Measurements from ENCODE around the gene FHIT.

Gene FHIT

DNA sequence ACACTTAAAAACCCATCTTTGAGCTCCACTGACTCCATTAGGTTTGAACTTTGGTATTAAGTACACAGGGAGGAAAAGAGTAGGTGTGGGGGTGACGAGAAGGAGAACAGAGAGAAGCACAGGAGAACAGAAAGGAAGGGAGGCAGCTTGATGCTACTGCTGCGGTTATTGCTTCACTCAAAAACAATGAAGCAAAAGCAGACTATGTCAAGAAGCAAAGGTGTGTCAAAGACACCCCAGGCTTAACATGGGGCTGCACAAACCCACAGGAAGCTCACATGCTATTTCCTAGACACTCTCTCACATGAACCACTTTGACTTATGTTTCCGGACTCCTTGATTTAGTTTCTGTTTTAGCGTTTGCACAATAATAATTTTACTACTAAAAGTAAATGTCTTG lies 1240.5 kb downstream of the FHIT start:
- no peak for DNase-seq

DNA sequence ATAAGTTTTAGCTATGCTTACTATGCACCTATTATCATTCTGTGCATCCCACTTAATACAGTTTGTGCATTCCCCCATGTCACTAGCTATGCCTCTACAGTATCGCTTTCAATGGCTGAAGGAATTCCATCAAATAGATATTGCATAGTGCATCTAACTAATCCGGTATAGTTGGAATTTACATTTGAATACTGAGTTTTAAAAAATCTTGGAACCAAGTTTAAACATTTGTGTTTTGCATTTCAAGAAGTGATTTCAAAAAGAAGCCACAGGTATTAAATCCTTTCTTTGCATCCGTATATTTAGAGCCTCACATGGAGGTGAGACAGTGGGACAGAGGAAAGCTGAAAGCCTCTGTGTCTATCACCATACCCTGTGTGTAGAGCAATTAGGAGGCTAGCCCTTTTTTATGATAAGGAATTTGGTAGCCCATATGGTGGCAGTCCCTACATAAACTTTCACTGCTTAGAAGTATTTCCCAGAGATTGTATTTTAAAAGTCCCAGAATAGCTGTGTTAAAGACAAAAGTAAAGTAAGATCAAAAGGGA lies 1241.2 kb downstream of the FHIT start:
- DNase-seq = no peak

- DNase-seq = no peak
Observed at GRCh38 chr3:60001369-60001768, 1249.9 kb downstream of the FHIT start.

- no peak for DNase-seq
Observed at GRCh38 chr3:60000311-60001105, 1250.7 kb downstream of the FHIT start.

DNA sequence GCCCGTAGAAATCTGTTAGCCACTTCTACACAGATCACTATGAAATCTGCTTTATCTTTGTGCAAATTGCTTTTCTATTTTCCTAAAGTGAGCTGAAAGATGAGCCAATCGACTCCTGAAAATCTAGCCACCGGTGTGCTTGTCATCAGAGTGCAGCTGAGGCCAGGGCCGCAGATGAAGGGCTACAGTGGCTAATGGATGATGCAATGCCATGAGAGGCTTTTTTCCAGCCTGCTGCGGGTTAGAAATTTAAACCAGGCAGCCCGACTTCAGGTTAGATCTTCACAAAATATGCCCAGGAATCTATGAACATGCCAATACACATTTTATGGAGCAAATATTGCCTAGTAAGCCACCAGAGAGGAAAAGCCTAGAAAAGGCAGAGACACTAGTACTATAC lies 1253.2 kb downstream of the FHIT start:
- no peak for DNase-seq

DNA sequence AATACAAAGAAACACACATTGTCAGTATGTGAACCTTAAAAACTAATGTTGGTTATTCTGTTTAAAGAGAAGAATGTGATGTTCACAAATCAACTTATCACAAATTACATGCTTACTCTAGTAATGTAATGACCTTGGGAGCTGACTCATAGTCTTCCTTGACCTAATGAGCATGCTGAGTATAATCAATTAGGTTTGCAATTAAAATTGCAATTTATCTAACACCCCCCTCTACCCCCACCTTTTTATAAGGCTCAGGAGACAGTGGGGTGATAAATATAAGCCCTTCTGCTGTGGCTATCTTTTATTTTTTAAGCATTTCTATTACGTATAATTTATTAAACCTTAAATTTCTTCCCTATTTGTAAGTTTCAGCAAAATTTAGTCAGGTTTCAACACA lies 1253.7 kb downstream of the FHIT start:
- no peak for DNase-seq

- DNase-seq = no peak
Observed at GRCh38 chr3:59996056-59996455, 1255.2 kb downstream of the FHIT start.

DNA sequence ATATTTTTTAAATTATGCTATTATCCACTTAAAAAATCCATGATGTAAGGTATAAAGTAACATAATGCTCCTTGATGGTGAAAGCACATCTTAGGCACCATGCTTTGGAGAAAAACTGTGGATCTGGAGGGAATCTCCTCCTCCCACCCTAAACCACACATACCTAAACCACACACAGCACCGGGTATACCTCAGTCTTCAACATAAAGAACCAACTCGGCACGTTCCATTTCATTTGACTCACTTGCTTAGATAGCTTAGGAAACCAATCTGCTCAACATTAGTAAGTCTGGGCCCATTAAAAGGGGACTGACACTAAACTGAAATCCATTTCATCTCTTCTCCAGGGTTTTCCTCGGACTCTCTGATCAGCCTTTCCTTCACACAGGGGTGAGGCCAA lies 1255.7 kb downstream of the FHIT start:
- DNase-seq = no peak

- DNase-seq = no peak
Observed at GRCh38 chr3:59994732-59995304, 1256.4 kb downstream of the FHIT start.

GRCh38 chr3:59992578-59992977 lies 1258.7 kb downstream of the FHIT start:
- no peak for DNase-seq

DNA sequence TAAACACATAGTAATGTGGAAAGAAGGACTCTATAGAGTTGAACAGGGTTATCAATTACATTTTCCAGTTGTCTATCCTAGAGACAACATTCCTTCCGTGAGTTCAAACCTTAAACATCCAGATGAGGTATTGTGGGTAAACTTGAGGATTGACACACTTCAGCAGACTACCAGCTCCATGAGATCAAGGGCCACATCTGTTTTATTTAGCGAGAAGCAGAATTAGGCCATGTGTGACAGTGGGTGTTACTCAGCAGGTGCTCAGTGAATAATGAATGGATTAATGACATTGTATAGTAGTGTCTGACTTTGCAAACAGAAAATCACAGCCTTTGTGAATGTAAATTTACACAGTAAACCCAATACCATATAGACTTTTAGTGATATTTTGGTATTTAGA lies 1260.3 kb downstream of the FHIT start:
- DNase-seq = no peak

- DNase-seq = no peak
Observed at GRCh38 chr3:59982510-59982909, 1268.7 kb downstream of the FHIT start.

- no peak for DNase-seq
Observed at GRCh38 chr3:59981377-59981776, 1269.9 kb downstream of the FHIT start.

DNA sequence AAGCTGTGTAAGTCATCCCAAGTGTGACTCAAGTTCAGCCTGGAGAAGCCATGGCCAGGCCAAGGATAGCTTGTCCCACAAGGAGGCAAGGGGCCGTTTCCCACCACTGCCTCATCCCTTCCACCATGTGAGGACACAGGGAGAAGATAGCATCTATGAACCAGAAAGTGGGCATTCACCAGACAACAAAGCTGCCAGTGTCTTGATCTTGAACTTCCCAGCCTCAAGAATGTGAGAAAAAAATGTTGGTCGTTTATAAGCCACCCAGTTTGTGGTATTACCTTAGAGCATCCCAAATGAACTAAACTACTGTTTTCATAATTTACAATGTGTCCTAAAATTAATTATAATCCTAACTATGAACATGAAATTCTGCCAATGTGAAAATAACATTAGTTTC lies 1270.7 kb downstream of the FHIT start:
- no peak for DNase-seq

DNA sequence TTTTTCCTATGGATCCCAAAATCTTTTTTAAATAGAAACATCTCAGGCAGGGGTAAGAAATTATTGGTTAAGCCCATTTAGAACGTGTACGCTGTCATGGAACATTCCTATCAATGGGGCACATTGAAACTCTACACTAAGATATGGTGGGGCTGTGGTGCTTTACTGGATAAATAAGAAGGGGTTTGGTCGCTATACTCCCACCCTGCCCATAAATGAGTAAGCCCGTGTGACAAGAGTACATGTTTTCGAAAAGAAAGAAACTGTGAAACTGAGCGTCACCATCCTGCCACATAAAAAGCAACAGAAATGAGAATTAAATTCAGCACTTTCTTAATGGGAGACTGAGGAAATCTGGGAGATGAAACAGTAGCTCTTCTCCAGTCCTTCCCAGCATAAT lies 1271.7 kb downstream of the FHIT start:
- DNase-seq = no peak

GRCh38 chr3:59978979-59979378 lies 1272.3 kb downstream of the FHIT start:
- no peak for DNase-seq

- DNase-seq = no peak
Observed at GRCh38 chr3:59970796-59971195, 1280.5 kb downstream of the FHIT start.

DNA sequence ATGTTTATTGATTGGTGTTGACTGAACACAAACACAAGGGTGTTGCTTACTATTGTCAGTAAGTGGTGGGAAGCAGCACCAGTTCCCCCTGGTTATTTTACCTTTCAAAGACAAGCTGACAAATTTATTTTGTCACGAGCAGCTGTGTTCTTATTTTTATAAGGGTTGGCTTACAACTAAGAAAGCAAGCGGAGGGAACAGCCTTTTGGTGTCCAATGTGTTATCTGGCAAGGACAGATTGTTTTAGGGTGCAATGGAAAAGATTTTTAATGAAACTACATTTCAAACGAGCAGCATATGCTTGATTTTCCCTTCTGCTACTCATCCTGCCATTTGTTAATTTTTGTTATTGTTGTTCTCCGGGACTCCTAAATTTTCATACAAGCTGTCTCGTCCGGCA lies 1280.9 kb downstream of the FHIT start:
- DNase-seq = no peak

DNA sequence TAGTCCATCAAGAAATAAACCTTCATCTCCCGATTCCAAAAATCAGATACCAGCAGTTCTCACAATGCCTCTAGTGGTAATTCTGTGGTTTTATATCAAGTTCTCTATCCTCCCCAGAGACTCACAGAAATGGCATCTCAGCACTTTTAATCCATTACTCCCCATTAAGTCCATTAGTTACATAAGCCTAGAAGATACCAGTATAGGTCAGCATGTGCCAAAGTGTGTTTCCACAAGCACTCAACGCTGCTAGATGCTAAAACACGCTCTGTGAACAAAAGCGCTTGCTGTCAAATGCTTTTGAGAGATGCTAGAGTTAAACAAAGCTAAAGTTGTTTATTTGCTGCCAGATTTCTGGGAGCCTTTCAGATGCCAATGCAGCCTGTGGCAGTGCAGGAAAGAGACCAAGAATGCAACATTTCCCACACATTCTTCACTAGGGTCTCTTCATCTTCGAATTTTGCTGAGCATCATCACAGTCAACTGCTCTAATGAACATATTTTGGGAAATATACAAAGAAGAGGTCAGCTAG lies 1282.7 kb downstream of the FHIT start:
- DNase-seq = no peak

GRCh38 chr3:59963676-59964075 lies 1287.6 kb downstream of the FHIT start:
- DNase-seq = no peak

GRCh38 chr3:59957150-59957549 lies 1294.1 kb downstream of the FHIT start:
- no peak for DNase-seq

- DNase-seq = no peak
Observed at GRCh38 chr3:59953104-59953503, 1298.1 kb downstream of the FHIT start.

GRCh38 chr3:59949311-59949710 lies 1301.9 kb downstream of the FHIT start:
- no peak for DNase-seq

- no peak for DNase-seq
Observed at GRCh38 chr3:59946401-59946800, 1304.9 kb downstream of the FHIT start.

Data from SIG-M5 (cell line).